HG02981 (cell line): Measurements from ENCODE around the gene TICAM2.
A peak's percentile ranks its signal among the peaks of the same experiment; 100 is the strongest.
"Not testable (repeated sequence)": the region's sequence is repeated elsewhere in the genome, so short reads cannot be mapped to it uniquely, and the experiment has no call there.

Experiments used
- ATAC-seq: cut with Tn5 transposase; IDR thresholded peaks from one replicate; pipeline ENCODE4 v1.9.1; 2021; ENCODE audit warnings: mild to moderate bottlenecking, moderate library complexity; ENCODE audit not compliant: unreplicated experiment

The TICAM2 gene, protein sequence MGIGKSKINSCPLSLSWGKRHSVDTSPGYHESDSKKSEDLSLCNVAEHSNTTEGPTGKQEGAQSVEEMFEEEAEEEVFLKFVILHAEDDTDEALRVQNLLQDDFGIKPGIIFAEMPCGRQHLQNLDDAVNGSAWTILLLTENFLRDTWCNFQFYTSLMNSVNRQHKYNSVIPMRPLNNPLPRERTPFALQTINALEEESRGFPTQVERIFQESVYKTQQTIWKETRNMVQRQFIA

DNA sequence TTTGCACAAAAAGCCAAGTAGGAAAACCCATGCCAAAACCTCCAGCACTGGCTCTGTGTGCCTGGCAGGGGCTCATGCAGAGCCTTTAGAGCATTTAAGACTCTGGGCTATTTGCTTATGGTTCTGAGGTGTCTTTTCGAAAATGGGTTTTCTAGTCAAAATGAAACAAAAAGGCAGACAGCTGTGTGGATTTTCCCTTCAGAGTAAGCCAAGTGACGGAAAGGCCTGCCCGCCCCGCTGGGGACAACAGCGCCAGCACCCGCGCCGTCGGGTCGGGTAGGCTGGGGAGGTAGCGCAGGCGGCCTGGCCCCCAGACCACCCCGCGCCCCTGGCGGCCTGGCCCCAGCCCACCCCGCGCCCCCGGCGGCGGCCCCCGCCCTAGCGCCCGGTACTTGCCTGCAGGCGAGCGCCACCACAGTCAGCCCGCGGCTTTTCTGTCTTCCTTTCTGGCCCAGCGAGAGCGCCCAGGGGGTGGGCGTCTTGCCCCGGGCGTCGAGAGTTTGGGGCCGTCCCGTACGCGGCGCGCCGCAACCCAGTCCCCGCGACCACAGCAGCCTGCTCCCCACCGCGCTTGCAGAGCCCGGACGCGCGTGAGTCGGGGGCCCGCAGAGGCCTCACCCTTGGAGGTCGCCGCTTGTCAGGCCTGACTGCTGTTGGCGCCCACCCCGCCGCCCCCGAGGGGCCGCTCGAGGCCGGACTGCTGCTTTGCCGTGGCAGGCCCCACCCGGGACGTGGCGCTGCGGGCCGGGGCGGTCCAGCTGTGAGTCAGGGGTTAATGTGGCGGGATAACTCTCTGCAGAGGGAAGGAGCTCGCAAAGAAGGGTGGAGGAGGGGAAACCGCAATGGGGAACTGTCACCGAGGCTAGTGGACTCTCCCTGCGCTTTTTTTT is at the start of gene TICAM2:
Gene TICAM2, minus strand, starts transcription at position 779 of the 890 bp plus-strand sequence. CDS start 21,223 bp downstream, outside the sequence.
- ATAC-seq = peak; percentile 74

DNA sequence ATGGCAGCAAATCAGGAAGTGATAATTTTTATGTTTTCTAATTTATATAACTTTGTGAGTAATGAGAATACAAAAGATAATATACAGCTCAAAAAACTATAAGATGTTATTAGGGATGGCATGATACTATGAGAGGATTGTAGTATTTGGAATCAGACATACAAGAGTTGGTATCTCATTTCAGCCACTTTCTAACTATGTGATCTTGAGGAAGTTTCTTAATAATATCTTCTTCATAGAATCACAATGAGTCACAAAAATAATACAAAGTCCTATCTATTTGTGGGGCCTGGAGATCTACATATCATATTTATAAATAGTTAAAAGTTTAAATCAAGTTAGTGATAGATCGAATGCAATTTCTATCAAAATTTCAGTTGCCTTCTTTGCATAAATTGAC is 47.3 kb upstream of the TICAM2 start:
- no peak for ATAC-seq

DNA sequence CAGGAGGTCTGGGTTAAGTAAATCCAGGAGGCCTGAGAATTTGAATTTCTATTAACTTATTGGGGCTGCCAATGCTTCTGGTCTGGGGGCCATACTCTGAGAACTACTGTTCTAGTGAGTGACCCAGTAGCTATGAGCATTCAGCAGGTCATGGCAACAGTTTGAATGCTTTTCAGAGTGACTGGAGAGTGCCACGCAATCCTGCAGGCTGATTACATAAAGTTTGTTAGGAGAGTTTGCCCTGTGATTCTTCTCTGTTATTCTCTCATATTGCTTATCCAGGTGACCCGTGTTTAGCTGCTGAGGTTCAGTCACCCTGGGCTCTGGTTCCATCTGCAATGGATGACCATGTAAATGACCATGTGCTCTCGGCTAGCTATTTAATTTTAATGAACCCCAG is 45.8 kb upstream of the TICAM2 start:
- ATAC-seq = no peak

DNA sequence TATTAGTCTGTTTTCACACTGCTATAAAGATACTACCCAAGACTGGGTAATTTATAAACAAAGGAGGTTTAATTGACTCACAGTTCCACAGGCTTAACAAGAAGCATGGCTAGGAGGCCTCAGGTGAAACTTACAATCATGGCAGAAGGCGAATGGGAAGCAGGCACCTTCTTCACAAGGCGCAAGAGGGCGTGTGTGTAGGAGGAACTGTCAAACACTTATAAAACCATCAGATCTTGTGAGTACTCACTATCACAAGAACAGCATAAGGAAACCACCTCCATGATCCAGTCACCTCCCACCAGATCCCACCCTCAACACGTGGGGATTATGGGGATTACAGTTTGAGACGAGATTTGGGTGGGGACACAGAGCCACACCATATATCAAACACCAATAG is 43.1 kb upstream of the TICAM2 start:
- not testable (repeated sequence) for ATAC-seq

DNA sequence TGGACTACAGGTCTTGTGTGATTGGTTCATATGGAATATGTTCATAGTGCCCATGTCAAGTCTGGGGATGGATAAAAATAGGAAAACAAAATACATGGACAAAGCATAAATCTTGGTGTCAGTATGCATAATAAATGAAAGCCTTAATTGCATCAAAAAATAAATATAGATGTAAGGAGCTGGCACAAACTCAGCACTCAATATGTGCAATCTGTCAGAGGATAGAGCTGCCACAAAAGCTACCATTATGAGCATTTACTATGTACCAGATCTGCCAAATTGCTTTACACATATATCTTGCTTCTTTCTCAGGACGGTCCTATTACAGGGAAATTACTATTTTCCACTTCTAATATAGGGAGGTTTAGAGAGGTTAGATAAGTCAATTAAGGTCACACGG is 41.8 kb upstream of the TICAM2 start:
- no peak for ATAC-seq

DNA sequence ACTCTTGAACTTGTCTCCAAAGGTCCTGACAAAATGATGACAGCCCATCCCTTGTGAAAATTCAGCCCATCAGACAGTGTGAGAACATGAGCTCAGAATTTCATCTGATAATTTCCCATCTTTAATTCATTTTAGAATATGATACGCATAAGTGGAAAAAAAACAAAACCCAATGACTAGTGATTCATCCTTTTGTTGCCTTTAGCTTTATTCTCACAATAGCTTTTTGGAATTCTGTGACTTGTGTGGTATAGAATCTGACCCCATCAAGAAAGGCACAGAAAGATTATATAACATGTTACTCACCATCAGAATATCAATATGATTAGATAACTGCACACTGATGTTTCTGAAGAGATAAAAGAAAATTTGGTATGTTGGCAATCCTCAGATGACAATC is 39.7 kb upstream of the TICAM2 start:
- ATAC-seq = no peak

DNA sequence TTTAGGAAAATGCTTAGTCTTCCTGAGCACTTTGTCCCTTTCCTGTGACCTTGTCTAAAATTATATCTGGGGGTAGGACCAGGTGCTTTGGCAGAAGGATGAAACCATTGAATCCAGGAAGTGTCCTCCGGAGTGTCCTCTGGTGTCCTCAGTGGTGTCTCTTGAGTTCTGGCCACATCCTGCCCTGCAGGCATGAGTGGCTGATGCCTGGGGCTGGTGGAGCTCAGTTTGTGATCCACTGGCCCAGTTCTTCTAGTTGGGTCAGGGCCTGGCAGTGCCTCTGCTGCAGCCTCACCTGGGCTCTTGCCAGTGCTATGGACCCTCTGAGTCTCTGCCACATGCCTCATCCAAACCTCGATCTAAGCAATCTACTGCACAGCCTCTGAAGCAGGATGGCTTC is 38.0 kb upstream of the TICAM2 start:
- ATAC-seq = no peak

DNA sequence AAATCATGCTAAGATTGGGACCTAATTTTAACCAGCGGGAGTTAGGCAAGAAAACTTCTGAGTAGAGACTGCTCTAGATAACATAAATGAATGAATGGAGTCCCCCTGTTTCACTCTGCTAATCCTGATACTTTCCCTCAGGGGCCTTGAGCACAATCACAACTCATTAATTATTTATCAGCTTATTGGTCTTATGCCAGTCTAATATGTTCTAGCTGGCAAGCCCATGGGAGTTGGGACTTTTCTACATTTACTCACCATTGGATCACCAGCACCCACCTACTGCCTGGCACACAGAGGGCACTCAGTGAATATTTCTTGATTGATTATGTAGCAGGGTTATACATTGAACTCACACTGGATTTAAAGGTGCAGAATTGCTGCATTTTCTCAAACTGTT is 37.1 kb upstream of the TICAM2 start:
- ATAC-seq = no peak

DNA sequence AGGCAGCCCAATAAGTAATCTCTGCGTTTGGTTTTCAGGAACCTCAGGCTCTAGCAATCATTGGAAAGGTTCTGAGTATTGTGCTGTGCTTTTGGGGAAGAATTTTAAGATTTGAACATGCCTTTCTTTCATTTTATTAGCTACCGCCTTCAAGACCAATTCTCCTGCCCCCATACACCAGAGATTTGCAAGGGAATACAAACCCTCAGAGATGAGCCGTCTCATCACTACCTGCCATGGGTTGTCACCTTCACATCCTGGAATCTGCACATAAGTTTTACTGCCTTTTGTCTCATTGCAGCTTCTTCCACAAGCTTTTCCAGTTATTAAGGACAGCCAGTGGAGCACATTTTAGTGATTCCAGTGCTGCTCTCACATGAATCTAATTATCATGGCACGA is 35.2 kb upstream of the TICAM2 start:
- ATAC-seq = no peak

DNA sequence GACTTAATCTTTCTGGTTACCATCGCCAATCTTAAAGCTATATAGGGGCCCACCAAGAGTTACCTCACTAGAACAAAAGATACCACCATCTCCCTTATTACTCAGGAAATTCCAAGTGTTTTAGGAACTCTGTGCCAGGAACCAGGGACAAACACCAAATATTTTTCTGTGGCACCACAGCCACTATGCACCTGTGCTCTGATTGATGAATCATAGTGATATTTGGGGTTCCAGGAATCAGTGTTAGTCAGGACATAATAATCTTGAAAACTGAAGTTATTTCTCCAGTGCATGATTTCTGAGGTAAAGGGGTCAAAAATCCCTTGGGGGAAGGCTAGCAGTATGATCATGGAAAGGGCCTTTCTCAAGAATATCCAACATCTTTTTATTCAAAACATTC is 33.7 kb upstream of the TICAM2 start:
- no peak for ATAC-seq

DNA sequence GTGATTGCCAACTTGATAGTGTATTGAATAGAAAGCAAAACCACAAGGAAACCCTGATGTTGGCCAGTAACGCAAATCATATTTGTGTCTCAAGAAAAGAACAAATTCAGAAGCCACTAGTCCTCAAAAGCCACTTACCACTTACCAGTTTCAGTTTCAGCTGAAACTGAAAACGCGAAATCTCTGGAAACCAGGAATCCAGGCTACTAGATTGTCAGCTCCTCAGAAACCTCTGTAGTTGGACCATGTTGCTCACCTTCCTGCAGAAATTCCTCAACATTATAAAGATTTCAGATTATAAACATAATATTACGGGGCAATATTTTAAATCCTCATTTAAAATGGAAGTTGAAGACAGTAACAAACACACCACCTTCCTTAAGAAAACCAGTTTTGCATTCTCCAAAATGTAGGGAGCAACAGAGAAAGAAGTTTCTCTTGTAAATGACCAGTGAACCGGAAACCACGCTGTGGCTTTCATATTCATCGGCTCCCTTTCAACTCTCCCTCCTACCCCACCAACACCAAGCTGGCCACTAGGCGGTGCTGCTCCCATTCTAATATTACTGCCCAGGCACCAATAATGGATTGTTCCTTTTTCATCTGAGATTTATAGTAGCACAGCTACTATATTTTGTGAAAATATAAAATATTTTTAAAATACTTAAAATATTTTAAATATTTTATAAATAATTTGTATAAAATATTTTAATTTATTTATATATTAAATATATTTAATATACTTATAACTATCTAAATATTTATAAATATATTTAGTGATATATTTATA is 32.3 kb upstream of the TICAM2 start:
- ATAC-seq = peak; percentile 58

DNA sequence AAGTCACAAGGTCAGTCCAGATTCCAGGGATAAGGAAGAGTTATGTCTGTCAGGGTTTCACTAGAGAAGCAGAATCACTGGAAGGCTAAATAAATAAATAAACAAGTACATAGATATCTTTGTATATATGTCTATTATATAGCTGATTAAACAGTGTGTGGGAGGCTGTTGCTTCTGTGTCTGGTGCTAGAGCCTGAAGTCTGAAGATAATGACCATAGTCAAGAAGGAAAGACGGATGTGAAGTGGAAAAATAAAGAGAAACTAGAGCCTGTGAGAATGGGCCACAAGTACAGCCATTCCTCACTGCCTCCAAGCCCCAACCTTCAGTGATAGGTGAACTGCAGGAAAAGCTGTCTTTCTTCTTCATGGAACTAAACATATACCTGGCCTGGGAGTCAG is 27.6 kb upstream of the TICAM2 start:
- ATAC-seq = no peak

DNA sequence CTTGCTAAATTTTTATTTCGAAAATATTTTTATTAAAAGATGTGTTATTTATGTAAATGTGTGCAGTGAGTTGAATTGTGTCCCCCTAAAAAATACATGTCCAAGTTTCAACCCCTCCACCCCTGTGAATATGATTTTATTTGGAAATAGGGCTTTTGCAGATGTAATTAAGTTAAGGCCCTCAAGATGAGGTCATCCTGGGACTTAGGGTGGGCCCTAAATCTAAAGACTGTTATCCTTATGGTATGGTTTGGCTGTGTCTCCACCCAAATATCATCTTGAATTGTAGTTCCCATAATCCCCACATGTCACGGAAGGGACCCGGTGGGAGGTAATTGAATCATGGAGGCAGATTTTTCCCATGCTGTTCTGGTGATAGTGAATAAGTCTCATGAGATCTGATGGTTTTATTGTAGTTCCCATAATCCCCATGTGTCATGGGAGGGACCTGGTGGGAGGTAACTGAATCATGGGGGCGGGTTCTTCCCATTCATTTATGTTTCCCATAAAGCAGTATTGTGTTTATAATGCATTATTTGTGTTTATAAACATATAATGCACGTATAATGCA is 25.1 kb upstream of the TICAM2 start:
- no peak for ATAC-seq

DNA sequence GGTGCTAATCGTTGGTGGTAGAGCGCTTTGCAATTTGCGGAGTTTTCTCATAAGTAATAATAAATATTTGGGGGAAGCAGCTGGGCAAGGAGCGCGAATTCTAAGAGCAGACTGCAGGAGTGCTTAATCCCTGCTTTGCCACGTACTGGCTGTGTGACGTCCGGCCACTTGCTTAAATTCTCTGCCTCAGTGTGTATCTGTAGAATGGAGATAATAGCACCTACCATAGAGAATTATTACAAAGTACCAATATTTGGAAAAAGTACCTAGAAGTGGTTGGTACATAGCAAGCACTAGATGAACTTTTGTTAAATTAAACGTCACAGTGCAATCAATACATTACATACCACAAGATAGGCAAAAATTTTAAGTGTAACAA is 24.2 kb upstream of the TICAM2 start:
- ATAC-seq = peak; percentile 17

DNA sequence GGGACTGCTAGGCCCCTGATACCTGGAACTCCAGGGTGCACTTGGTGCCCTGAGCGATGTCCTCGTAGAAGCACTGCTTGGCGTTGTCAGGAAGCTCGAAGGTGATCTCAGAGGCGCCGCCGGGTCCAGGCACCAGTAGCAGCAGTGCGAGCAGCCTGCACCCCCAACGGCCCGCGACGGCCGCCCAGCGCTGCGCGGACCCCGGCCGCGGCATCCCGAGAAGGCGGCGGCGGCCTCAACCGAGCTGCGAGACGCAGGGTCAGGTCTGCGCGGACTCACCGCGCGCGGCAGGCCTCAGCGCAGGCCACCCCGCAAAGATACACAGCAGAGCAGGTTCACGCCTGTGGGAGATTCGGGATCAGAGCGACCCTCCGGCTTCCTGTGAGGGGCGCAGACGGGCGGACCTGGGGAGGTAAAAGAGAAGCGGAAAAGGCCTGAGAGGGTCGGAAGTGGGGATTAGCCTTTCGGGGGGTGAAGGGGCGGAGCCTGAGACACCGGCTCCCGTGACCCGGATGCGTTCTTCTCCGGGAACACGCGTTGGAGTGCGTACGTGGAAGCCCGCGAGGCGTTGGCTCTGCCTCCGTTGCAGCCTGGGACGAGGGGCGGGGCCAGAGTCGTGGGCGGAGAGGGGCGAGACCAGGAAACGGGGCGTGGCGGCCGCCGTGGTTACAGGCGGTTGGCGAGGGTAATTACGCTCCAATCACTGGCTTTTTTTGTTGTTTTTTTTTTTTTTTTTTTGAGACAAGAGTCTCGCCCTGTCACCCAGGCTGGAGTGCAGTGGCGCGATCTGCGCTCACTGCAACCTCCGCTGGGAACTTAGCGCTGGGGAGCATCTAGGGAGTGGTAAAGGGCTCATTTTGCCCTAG is 23.5 kb upstream of the TICAM2 start, which contains the start of gene TMED7:
Gene TMED7, minus strand, starts transcription at position 458 of the 866 bp plus-strand sequence. Its CDS starts 244 bp downstream, at position 214.
- peak; percentile 90 for ATAC-seq

DNA sequence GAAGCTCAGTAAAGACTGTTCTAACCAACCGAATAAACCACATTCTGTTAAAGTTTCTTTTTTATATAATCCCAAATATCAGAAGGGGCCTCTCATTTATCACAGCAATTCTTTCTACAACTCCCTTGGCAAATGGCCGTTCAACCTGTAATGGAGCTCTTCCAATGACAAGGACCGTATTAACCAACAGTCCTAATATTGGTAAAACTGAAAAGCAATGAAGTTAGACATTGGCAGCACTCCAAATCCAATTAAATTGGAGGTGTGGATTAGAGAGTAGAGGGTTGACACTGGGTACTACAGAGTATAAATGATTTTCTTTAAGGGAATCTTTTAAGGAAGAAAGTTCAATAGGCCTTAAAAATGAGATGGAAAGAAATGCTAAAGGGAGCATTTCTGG is 22.7 kb upstream of the TICAM2 start:
- no peak for ATAC-seq

DNA sequence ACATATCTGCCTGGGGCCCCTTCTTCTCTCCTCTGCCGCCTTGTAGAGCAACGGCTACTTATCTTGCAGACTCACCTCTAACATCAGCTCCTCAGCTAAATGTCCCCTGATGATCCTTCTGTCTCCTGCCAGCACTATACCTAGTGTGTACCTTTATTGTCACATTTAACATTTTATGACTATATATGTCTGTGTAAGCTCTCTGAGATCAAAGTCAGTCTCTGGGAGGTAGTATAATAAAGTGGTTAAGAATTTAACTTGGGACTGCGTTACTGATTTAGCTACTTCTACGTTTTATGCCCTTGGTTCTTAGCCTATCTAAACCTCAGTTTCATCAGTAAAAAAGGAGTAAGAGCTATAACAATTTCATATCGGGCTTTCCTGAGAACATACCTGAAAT is 21.4 kb upstream of the TICAM2 start:
- ATAC-seq = no peak

DNA sequence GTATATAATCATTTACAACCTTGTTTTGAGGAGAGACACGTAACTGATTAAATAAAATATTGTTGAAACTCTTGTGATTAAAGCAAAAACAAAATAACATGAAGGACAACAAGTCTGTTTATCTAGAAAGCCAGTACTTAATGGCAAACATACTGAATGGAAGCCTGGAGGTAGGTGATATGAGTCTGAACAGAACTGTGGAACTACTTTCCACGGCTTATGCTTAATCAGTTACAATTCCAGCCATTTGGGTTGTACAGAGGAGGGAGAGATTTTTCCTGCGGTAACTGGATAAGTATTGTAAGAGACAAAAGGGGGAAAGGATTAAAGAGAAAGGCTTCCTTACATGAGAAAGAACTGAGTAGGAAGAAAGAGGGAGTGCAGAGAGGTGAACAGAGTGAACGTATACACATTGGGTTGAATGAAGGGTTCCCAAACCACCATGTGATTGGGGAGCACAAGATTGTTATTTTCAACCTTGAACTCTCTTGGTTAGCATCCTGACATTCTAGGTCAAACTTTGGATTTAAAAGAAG is 19.2 kb upstream of the TICAM2 start:
- no peak for ATAC-seq

DNA sequence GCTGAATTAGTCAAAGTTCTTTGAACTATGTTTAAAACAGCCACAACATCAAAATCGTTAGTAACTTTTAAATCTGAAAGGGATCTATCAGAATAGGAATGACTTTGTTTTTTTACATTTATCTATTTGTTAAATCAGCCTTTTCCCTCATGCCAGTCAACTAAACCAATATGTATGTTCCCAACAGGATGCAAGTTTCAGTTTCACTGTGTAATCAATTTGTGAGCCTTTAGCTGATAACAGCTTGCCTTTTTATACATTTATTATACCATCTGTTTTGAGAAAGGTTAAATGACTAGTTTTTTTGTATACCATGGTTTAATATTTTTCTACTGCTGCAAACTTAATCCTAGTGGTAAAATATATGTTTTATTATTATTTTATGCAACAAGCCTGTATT is 14.6 kb upstream of the TICAM2 start:
- no peak for ATAC-seq

DNA sequence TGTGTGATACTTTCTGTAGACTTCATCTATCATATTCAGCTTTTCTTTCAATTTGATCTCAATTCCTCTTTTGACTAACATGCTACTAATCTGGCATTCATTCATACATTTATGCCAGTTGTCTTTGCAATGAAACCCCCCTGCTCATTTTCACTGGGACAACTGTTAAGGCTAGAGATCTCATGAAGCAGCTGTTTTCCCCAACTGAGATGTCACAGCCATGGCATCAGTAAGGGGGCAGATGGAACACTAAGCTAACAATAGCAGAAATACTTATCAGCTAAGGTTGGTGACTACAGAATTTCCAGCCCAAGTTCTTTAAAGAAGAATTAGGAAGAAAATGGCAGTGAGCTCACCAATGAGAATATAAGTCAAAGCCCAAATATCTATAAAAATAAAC is 14.2 kb upstream of the TICAM2 start:
- ATAC-seq = no peak
